Coronary artery (tissue), 2 donors: ENCODE data around the gene UGT2A3.

Experiments used
- DNase-seq: peaks from one replicate; pipeline ENCODE4 v3.0.0-alpha.2; 2017; ENCODE audit warnings: low spot score
- H3K27ac ChIP-seq, 2 donors: fragments of 200-600 bp; sonication (generic); one replicate each; pipeline ENCODE4 v1.5.1; 2016 to 2019
- H3K4me3 ChIP-seq: fragments of 200-600 bp; sonication (generic); 2 replicates; pipeline ENCODE4 v1.5.1; 2016; ENCODE audit warnings: mild to moderate bottlenecking, moderate library complexity
- TF ChIP-seq, protein P1 (sequence below): fragments of 200-600 bp; sonication (generic); IDR thresholded peaks from one replicate; pipeline ENCODE4 v1.5.1; 2019; ENCODE audit warnings: antibody characterized with exemption

The UGT2A3 gene

DNA sequence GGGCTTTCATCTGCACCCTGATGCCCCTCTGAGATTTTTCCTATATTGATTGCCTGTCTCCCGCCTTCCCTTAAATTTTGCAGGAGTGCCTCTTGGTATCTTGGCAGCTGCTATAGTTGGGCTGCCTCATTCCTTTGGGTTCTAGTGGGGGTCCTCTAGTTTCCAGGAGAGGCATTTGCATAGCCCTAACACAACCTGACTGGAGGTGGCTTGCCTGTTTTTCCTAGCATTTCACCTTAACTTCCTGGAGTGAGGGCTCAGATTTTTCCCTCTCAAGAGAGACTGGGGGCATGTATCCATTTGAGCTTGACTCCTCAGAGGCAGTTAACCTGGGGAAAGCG, 46.0 kb downstream of the UGT2A3 start:
- DNase-seq: no peak
- Histone ChIP-seq H3K4me3 (peak overlapping the region; percentile 47), H3K27ac (no peak overlapping the region)
- TF ChIP-seq, protein P1, sequence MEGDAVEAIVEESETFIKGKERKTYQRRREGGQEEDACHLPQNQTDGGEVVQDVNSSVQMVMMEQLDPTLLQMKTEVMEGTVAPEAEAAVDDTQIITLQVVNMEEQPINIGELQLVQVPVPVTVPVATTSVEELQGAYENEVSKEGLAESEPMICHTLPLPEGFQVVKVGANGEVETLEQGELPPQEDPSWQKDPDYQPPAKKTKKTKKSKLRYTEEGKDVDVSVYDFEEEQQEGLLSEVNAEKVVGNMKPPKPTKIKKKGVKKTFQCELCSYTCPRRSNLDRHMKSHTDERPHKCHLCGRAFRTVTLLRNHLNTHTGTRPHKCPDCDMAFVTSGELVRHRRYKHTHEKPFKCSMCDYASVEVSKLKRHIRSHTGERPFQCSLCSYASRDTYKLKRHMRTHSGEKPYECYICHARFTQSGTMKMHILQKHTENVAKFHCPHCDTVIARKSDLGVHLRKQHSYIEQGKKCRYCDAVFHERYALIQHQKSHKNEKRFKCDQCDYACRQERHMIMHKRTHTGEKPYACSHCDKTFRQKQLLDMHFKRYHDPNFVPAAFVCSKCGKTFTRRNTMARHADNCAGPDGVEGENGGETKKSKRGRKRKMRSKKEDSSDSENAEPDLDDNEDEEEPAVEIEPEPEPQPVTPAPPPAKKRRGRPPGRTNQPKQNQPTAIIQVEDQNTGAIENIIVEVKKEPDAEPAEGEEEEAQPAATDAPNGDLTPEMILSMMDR: no peak

DNA sequence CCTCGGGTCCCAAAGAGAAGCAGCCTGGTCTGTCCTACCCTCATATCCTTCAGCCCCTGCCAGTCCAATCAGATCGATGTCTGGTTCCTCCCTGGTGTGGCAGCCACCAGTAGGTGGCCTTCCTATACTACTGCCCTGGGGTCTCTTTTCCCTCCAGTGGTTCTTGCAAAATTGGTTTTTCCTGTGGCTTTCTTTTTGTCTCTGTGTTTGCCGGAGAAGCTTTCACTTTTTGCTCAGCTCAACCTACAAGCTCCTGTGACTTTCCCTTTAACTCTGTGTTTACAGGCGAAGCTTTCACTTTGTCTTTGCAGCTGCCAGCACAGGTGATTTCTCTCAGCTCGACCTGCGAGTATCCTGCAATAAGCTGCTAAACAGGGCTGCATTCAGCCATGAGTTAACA, 46.8 kb downstream of the UGT2A3 start:
- Histone ChIP-seq H3K27ac (no peak overlapping the region), H3K4me3 (peak overlapping the region; percentile 30)
- DNase-seq: no peak
- TF ChIP-seq, protein P1: no peak

DNA sequence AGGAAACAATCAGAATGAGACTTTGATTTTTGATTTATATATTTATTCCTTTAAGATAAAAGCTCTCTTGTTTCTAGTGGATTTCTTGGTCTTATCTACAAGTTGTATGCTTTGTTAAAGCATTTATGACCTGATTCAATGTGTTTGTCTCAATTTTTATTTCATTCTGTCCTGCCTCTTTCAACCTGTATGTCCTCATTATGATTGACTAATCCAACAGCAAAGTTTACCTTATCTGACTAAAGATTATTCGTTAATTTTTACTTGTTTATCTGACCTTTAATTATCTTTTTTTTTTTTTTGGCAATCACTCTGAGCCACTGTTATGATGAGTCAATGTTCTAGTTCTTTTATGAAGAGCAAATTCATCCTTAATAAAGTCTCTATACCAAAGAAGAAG, 54.9 kb downstream of the UGT2A3 start:
- Histone ChIP-seq H3K4me3 (no peak overlapping the region), H3K27ac (no peak overlapping the region)
- TF ChIP-seq, protein P1: no peak
- DNase-seq: no peak

DNA sequence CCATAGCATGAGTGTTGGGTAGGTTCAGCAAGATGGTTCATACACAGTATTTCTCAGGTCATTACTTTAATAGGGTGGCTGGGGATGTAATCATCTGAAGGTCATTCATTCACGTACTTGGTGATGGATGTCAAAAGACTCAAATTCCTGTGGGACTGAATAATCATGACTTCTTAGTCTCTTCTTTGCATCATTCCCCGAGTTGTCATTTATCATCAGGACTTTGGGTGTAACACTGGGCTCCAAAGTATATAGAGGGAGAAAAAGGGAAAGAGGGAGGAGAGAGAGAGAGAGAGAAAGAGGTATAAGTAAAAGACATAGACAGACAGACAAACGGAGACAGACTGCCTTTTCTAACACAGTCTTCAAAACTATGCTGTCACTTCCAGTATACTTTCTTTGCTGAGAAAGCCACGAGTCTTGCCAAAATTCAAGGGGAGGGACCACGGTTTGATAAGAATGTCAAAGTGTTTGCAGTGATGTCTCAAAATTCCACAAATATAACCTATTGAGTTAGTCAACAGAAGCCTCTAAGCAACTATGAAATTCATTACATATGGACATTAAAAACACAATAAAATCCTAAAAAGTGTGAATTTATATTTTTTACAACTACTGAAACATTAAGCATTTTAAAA, 55.9 kb downstream of the UGT2A3 start:
- H3K4me3 ChIP-seq: no peak overlapping the region
- no peak for DNase-seq
- TF ChIP-seq, protein P1: no peak
- no peak overlapping the region for H3K27ac ChIP-seq

DNA sequence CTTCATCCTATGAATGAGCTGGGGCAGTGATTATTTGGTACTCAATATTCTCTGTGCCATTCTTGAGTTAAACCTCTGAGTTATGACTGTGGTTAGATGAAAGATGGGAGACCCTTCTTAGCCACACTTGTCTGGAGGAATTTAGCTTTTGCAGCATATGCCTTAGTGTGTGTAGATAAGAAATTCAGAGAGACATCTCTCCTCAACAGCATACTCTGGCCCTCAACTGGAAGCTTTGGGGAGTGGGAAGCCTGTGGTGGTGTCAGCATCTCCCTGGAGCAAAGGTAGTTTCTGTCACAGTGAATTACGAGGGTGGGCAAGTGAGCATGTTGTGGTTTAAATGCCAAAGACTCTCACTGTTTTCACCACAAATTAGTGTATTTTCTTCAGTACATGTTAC, 58.7 kb downstream of the UGT2A3 start:
- TF ChIP-seq, protein P1: no peak
- H3K27ac ChIP-seq: no peak overlapping the region
- no peak for DNase-seq
- H3K4me3 ChIP-seq: no peak overlapping the region

- Histone ChIP-seq H3K27ac (no peak overlapping the region), H3K4me3 (no peak overlapping the region)
- DNase-seq: no peak
- TF ChIP-seq, protein P1: no peak
These were observed 59.9 kb downstream of the UGT2A3 start for GRCh38 chr4:68891678-68892077.

- no peak overlapping the region for H3K4me3 ChIP-seq
- TF ChIP-seq, protein P1: no peak
- DNase-seq: no peak
These were observed 66.1 kb downstream of the UGT2A3 start for GRCh38 chr4:68885545-68885944.

More at GRCh38 chr4:68885545-68885944, 66.1 kb downstream of the UGT2A3 start:
- H3K27ac ChIP-seq: no peak overlapping the region
